Activated naive CD4-positive, alpha-beta T cell treated with anti-CD3 and anti-CD28 coated beads for 36 hours (primary cell): ENCODE measurements around the gene LHX6. TPM values are rescaled to one million over a fixed set of nuclear protein-coding genes. Genes with fewer than 3 reads are reported as not detected.

Experiments
- CTCF ChIA-PET: fragments of 350-600 bp; sonication (Branson Sonifier 250); formaldehyde crosslinking; loops from one replicate; lab custom pipeline; 2021; ENCODE audit warnings: antibody characterized with exemption; lab: Charles Lee
- DNase-seq: peaks from one replicate; pipeline ENCODE4 v3.0.0-alpha.2; 2020
- H3K27ac Mint-ChIP-seq: one replicate; pipeline ENCODE4 v1.8.0; 2021; ENCODE audit warnings: mild to moderate bottlenecking, mixed read lengths
- H3K27me3 Mint-ChIP-seq: one replicate; pipeline ENCODE4 v1.8.0; 2021; ENCODE audit warnings: low read depth, mixed read lengths
- H3K36me3 Mint-ChIP-seq: one replicate; pipeline ENCODE4 v1.8.0; 2021; ENCODE audit warnings: low read depth, mixed read lengths
- H3K4me1 Mint-ChIP-seq: one replicate; pipeline ENCODE4 v1.8.0; 2021; ENCODE audit warnings: low read depth, mixed read lengths
- H3K4me3 Mint-ChIP-seq: one replicate; pipeline ENCODE4 v1.8.0; 2021; ENCODE audit warnings: mild to moderate bottlenecking, moderate library complexity, mixed read lengths
- H3K9me3 Mint-ChIP-seq: one replicate; pipeline ENCODE4 v1.8.0; 2021; ENCODE audit warnings: mixed read lengths
- intact Hi-C: fragments of 100-400 bp; cut with micrococcal nuclease; formaldehyde crosslinking; loops from one replicate; pipeline ENCODE4 v1.15.1; 2023
- total RNA-seq, 2 experiments: library from RNA; stranded (reverse); gene quantifications; one replicate each; pipeline ENCODE4 v1.2.3, GENCODE V29; 2021

LHX6 gene
- total RNA-seq, 2 experiments from 2014 or later, result 0.10 TPM; not detected in 1

- no peak for DNase-seq
- intact Hi-C loops, result no loop called here
Observed at GRCh38 chr9:122228191-122228567, 578 bp downstream of the LHX6 start.

GRCh38 chr9:122227575-122227900, 1.2 kb downstream of the LHX6 start:
- CTCF ChIA-PET, result no interaction called here
- Mint-ChIP-seq H3K27me3 (peaks cover 36% of the 10 kb centered on the region), H3K27ac (no peak overlapping the region)

More at GRCh38 chr9:122228191-122228567, 578 bp downstream of the LHX6 start:
- CTCF ChIA-PET, result no interaction called here
- no peak overlapping the region for H3K27ac Mint-ChIP-seq
- H3K36me3 Mint-ChIP-seq, result no peaks in the 10 kb centered on the region
- peaks cover 8% of the 10 kb centered on the region for H3K4me1 Mint-ChIP-seq
- no peaks in the 10 kb centered on the region for H3K9me3 Mint-ChIP-seq
- peak overlapping the region; percentile 53 for H3K4me3 Mint-ChIP-seq
- H3K27me3 Mint-ChIP-seq, result peaks cover 30% of the 10 kb centered on the region

GRCh38 chr9:122226758-122227574, 1.8 kb downstream of the LHX6 start:
- Mint-ChIP-seq H3K4me1 (peaks cover 8% of the 10 kb centered on the region), H3K27ac (no peak overlapping the region), H3K27me3 (peaks cover 42% of the 10 kb centered on the region), H3K9me3 (no peaks in the 10 kb centered on the region), H3K36me3 (no peaks in the 10 kb centered on the region), H3K4me3 (no peak overlapping the region)
- CTCF ChIA-PET, result interaction anchor here (1.2 kb wide), 1 partner anchor 102 kb away, joined by 4 read pairs; no protein-coding TSS in a partner anchor
- intact Hi-C loops, result no loop called here
- no peak for DNase-seq

More at GRCh38 chr9:122227575-122227900, 1.2 kb downstream of the LHX6 start:
- Mint-ChIP-seq H3K4me3 (no peak overlapping the region), H3K9me3 (no peaks in the 10 kb centered on the region), H3K36me3 (no peaks in the 10 kb centered on the region), H3K4me1 (peaks cover 8% of the 10 kb centered on the region)
- intact Hi-C loops, result no loop called here
- no peak for DNase-seq

GRCh38 chr9:122226142-122226757, 2.5 kb downstream of the LHX6 start:
- H3K4me1 Mint-ChIP-seq, result peaks cover 8% of the 10 kb centered on the region
- no peak for DNase-seq
- CTCF ChIA-PET, result interaction anchor here (1.2 kb wide), 1 partner anchor 102 kb away, joined by 4 read pairs; no protein-coding TSS in a partner anchor
- no peaks in the 10 kb centered on the region for H3K9me3 Mint-ChIP-seq
- intact Hi-C loops, result no loop called here
- H3K36me3 Mint-ChIP-seq, result no peaks in the 10 kb centered on the region
- H3K27me3 Mint-ChIP-seq, result peaks cover 49% of the 10 kb centered on the region
- H3K4me3 Mint-ChIP-seq, result no peak overlapping the region
- no peak overlapping the region for H3K27ac Mint-ChIP-seq

- H3K9me3 Mint-ChIP-seq, result no peaks in the 10 kb centered on the region
- H3K36me3 Mint-ChIP-seq, result no peaks in the 10 kb centered on the region
- intact Hi-C loops, result no loop called here
- no peak for DNase-seq
- peaks cover 54% of the 10 kb centered on the region for H3K27me3 Mint-ChIP-seq
- no peak overlapping the region for H3K27ac Mint-ChIP-seq
- no peak overlapping the region for H3K4me3 Mint-ChIP-seq
- H3K4me1 Mint-ChIP-seq, result peaks cover 8% of the 10 kb centered on the region
- CTCF ChIA-PET, result interaction anchor here (1.2 kb wide), 1 partner anchor 101 kb away, joined by 4 read pairs; no protein-coding TSS in a partner anchor
Observed at GRCh38 chr9:122225312-122226141, 3.2 kb downstream of the LHX6 start.

- intact Hi-C loops, result no loop called here
- peaks cover 23% of the 10 kb centered on the region for H3K4me1 Mint-ChIP-seq
- no peak for DNase-seq
- no peaks in the 10 kb centered on the region for H3K36me3 Mint-ChIP-seq
- peaks cover 75% of the 10 kb centered on the region for H3K27me3 Mint-ChIP-seq
- H3K27ac Mint-ChIP-seq, result no peak overlapping the region
- H3K9me3 Mint-ChIP-seq, result no peaks in the 10 kb centered on the region
- CTCF ChIA-PET, result interaction anchor here (0.7 kb wide), 1 partner anchor 31 kb away, joined by 3 read pairs; no protein-coding TSS in a partner anchor
- no peak overlapping the region for H3K4me3 Mint-ChIP-seq
Observed at GRCh38 chr9:122223435-122223834, 5.3 kb downstream of the LHX6 start.

- Mint-ChIP-seq H3K27me3 (peaks cover 79% of the 10 kb centered on the region), H3K9me3 (no peaks in the 10 kb centered on the region), H3K36me3 (no peaks in the 10 kb centered on the region), H3K4me3 (no peak overlapping the region), H3K4me1 (peaks cover 29% of the 10 kb centered on the region), H3K27ac (no peak overlapping the region)
- intact Hi-C loops, result no loop called here
- no peak for DNase-seq
- CTCF ChIA-PET, result interaction anchor here (0.7 kb wide), 1 partner anchor 31 kb away, joined by 3 read pairs; no protein-coding TSS in a partner anchor
Observed at GRCh38 chr9:122222791-122223190, 6.0 kb downstream of the LHX6 start.

GRCh38 chr9:122221183-122221811, 7.5 kb downstream of the LHX6 start:
- Mint-ChIP-seq H3K4me3 (no peak overlapping the region), H3K36me3 (no peaks in the 10 kb centered on the region), H3K27ac (no peak overlapping the region), H3K9me3 (no peaks in the 10 kb centered on the region), H3K27me3 (peaks cover 71% of the 10 kb centered on the region), H3K4me1 (peaks cover 22% of the 10 kb centered on the region)
- CTCF ChIA-PET, result interaction anchor here (0.7 kb wide), 1 partner anchor 86 kb away, joined by 3 read pairs; no protein-coding TSS in a partner anchor
- intact Hi-C loops, result no loop called here
- no peak for DNase-seq

GRCh38 chr9:122220673-122221182, 8.0 kb downstream of the LHX6 start:
- peaks cover 74% of the 10 kb centered on the region for H3K27me3 Mint-ChIP-seq
- intact Hi-C loops, result no loop called here
- CTCF ChIA-PET, result interaction anchor here (0.7 kb wide), 1 partner anchor 85 kb away, joined by 3 read pairs; no protein-coding TSS in a partner anchor
- no peaks in the 10 kb centered on the region for H3K36me3 Mint-ChIP-seq
- no peak for DNase-seq
- H3K27ac Mint-ChIP-seq, result no peak overlapping the region
- peaks cover 21% of the 10 kb centered on the region for H3K4me1 Mint-ChIP-seq
- H3K4me3 Mint-ChIP-seq, result no peak overlapping the region
- no peaks in the 10 kb centered on the region for H3K9me3 Mint-ChIP-seq

GRCh38 chr9:122219856-122220672, 8.7 kb downstream of the LHX6 start:
- DNase-seq, result no peak
- intact Hi-C loops, result no loop called here
- Mint-ChIP-seq H3K27ac (no peak overlapping the region), H3K36me3 (no peaks in the 10 kb centered on the region), H3K9me3 (no peaks in the 10 kb centered on the region), H3K27me3 (peaks cover 75% of the 10 kb centered on the region), H3K4me1 (peaks cover 21% of the 10 kb centered on the region), H3K4me3 (no peak overlapping the region)
- CTCF ChIA-PET, result interaction anchor here (0.7 kb wide), 1 partner anchor 85 kb away, joined by 3 read pairs; no protein-coding TSS in a partner anchor
